PFSK-1 (cell line): ENCODE measurements around the gene RHPN2.

Experiments used
- POLR2AphosphoS5 ChIP-seq: IDR thresholded peaks from 2 replicates; pipeline ENCODE4 v1.6.1; 2012; ENCODE audit warnings: low read depth, mild to moderate bottlenecking, control low read depth, low read length, moderate library complexity
- REST ChIP-seq, 2 experiments: IDR thresholded peaks; 2 replicates each; pipeline versions ENCODE4 v1.6.1 to v1.8.0; 2011 to 2012; ENCODE audit warnings: low read depth in 2 of 2, low read length in 2 of 2, control low read depth in 1 of 2, inconsistent platforms in 1 of 2, mild to moderate bottlenecking in 1 of 2, moderate library complexity in 1 of 2; ENCODE audit not compliant: insufficient read depth in 1 of 2
- SIN3A ChIP-seq: IDR thresholded peaks from 2 replicates; pipeline ENCODE4 v1.6.1; 2012; ENCODE audit warnings: mild to moderate bottlenecking, low read length, moderate library complexity, borderline replicate concordance; ENCODE audit not compliant: insufficient read depth

GRCh38 chr19:33022472-33023116, 42.1 kb downstream of the RHPN2 start:
- no peak for TF ChIP-seq SIN3A
- TF ChIP-seq REST (IDR thresholded peaks at IDR 0.05; ENCODE audit: insufficient read depth in 1 of 2, low read depth in 2 of 2, low read length in 2 of 2), result no peak
- no peak for TF ChIP-seq POLR2AphosphoS5
